HG03439 (cell line): Measurements from ENCODE around the gene CLDN1.

Experiments
- ATAC-seq: cut with Tn5 transposase; IDR thresholded peaks from one replicate; pipeline ENCODE4 v1.9.1; 2021; ENCODE audit warnings: mild to moderate bottlenecking, moderate library complexity; ENCODE audit not compliant: unreplicated experiment

CLDN1 gene, protein sequence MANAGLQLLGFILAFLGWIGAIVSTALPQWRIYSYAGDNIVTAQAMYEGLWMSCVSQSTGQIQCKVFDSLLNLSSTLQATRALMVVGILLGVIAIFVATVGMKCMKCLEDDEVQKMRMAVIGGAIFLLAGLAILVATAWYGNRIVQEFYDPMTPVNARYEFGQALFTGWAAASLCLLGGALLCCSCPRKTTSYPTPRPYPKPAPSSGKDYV

DNA sequence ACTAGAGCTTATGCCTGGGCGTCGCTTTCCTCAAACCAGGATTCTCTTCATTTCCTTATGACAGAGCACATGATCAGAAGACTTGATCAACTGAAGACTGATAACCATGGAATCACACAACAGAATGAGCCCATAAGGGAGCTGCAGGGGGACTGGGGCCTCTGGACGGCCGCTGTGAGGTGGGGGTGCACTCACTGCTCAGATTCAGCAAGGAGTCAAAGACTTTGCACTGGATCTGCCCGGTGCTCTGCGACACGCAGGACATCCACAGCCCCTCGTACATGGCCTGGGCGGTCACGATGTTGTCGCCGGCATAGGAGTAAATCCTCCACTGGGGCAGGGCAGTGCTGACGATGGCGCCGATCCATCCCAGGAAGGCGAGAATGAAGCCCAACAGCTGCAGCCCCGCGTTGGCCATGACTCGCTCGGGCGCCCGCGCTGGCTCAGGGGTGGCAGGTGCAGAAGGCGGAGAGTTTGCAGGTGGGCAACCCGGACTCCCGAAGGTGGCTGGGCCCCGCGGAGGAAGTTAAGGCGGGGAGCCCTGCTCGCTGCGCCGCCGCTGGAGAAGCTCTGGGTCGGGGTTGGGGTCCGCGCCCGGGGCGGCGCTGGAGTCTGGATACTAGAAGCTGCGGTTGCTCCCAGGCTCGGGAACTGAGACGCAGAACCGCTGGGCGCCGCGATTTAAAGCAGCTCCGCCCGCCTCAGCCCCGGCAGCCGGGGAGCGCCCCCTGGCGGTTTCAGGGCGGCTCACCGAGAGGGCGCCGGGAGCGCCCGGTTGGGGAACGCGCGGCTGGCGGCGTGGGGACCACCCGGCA is at the start of gene CLDN1:
Gene CLDN1 (minus strand): TSS at position 658 of the 815 bp plus-strand sequence. CDS start 240 bp downstream, at position 418.
- peak; percentile 80 for ATAC-seq

DNA sequence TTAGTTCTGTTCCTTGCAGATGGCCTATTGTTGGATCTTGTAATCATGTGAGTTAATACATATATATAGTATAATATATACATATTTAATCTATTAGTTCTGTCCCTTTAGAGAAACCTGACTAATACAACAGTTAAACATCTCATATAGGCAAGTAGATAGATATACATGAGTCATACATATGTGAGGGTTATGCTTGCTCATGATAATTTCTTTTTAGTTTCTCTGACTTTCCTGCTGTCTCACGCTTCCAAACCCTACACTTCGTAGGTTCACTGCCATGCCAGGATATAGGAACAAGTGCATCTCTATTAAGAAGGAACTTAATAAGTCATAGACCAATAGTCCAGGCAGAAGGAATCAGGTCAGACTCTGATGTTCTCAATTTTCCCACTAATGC is 48.9 kb upstream of the CLDN1 start:
- ATAC-seq = no peak

- ATAC-seq = no peak
Measured at GRCh38 chr3:190370369-190370768, 48.1 kb upstream of the CLDN1 start.

- no peak for ATAC-seq
Measured at GRCh38 chr3:190369668-190370295, 47.5 kb upstream of the CLDN1 start.

DNA sequence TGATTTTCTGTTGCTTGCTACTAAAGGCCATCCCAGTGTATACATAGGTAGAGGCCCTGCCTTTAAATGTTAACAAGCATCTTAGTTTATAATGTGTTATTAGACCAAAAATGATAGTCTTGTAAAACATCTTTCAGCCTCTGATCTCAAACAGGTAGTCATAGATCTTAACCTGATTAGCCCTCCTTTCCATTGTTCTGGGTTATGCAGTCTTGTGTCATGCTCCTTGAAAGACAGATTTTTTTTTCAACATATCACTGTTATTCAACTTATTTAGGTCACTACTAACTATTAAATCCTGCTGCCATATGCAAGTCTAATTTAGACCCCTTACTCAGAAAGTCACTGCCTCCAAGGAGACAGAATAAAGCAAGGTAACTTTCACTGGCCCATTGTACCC is 46.6 kb upstream of the CLDN1 start:
- no peak for ATAC-seq

GRCh38 chr3:190366133-190366532 is 43.9 kb upstream of the CLDN1 start:
- ATAC-seq = no peak

DNA sequence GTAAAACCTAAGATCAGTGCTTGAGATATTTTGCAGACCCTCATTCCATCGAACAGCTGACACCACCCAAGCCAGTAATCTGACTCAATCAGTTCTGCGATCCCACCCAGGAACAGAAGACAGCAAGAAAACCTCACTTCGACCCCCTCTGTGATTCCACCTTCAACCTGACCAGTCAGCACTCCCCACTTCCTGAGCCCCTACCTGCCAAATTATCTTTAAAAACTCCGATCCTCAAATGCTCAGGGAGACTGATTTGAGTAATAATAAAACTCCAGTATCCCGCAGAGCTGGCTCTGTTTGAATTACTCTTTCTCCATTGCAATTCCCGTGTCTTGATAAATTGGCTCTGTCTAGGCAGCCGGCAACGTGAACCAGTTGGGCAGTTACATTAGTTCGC is 40.0 kb upstream of the CLDN1 start:
- no peak for ATAC-seq

DNA sequence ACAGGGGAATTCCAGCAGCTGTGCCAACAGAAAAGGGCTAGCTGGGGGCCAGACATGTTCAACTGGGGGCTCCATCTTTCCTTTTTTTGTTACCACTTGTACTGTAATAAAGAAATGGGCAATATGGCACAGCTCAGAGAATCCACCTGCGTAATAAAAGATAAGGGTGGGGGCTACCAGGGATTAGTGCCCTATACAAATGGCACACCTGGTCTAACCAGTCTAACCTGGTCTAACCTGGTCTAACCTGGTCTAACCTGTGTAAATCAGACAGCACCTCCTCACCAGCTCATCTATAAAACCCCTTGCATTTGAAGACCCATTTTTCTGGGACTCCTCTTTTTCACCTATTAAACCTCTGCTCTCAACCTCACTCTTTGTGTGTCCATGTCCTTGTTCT is 39.5 kb upstream of the CLDN1 start:
- ATAC-seq = no peak

- ATAC-seq = no peak
Measured at GRCh38 chr3:190360228-190360627, 38.0 kb upstream of the CLDN1 start.

GRCh38 chr3:190359813-190360212 is 37.6 kb upstream of the CLDN1 start:
- ATAC-seq = no peak

GRCh38 chr3:190357468-190357867 is 35.2 kb upstream of the CLDN1 start:
- ATAC-seq = no peak

DNA sequence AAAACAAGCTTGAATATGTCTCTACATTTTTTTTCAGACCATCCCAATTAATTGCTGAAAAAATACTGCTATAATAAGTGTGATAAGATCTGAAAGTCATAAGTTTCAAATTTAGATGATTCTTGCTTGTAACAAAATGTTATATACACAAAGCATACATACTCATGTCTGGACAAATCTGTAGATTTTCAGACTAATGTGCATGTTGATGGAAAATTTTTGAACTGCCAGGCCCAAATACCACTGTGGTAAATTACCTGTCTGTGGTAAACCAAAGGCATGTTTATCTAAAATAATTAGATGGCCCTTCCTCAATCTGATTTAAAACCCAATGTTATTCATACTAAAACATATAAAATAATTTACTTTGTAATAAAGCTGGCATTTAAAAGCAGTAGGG is 34.0 kb upstream of the CLDN1 start:
- no peak for ATAC-seq

- ATAC-seq = no peak
Measured at GRCh38 chr3:190352861-190353457, 30.7 kb upstream of the CLDN1 start.

GRCh38 chr3:190346541-190346940 is 24.3 kb upstream of the CLDN1 start:
- no peak for ATAC-seq

GRCh38 chr3:190345878-190346277 is 23.6 kb upstream of the CLDN1 start:
- ATAC-seq = no peak

DNA sequence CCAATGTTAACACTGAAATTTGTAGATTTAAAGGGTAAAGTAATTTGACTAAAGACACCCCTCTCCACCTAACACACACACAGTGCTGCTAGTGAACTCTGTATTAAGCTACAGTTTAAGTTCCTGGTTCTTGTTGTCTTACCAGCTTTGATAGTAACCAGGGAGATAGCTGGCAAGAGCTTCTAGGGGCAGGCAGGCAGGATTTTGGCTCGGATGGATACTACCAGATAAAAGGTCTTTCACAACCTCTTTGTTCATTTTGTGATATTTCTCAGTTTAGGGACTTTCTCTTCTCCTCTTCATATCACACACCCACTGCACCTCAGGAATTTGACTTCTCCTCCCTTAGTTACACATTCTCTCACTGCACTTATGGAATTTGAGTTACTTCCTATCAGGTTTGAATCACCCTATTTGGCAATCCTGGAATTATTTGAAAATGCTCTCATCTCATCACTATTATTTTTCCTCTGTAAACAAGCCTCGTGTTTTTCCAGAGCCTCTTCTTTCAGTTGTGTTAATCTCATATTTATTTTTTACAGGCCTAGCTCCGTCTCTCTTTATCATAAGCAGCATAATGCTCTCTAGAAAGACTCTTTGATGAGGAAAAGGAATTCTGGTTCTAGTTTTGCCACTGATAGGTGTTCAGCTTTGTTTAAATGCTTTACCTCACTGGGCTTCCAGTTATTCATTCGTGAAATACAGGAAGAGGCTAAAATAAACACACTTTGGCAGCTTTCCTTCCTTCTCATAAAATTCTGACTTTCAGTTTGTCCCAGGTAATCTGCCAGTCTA is 23.0 kb upstream of the CLDN1 start:
- no peak for ATAC-seq

- no peak for ATAC-seq
Measured at GRCh38 chr3:190340071-190340470, 17.8 kb upstream of the CLDN1 start.

DNA sequence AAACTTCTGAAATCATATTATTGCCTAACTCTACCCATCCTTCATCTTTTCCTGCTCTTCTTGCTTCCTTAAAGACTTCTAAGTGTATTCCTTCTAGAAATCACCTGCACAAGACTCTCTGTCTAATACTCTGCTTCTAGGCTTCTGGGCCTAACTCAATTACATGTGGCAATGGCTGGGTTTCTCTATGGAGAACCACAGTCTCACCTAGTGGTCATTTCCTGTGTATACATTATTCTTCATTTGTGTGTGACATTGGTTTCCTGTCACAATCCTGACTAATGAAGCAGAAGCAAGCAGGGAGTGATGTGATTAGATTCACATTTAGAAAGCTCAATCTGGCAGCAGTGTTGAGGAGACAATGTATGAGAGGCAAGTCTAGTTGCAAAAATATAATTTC is 16.9 kb upstream of the CLDN1 start:
- ATAC-seq = no peak

- ATAC-seq = no peak
Measured at GRCh38 chr3:190338717-190339116, 16.5 kb upstream of the CLDN1 start.

GRCh38 chr3:190337301-190337700 is 15.1 kb upstream of the CLDN1 start:
- no peak for ATAC-seq
